HepG2 (cell line): ENCODE data around the gene PPAN. TPM values are rescaled to one million over a fixed set of nuclear protein-coding genes. Genes with fewer than 3 reads are reported as not detected.

Experiments
- CBFB ChIP-seq: sonication (generic); formaldehyde crosslinking; IDR thresholded peaks from 2 replicates; pipeline ENCODE4 v1.4.0; 2020; ENCODE audit warnings: missing genetic modification reagents
- GABPB1 ChIP-seq: IDR thresholded peaks from 2 replicates; pipeline ENCODE4 v1.6.1; 2016; ENCODE audit warnings: mild to moderate bottlenecking, missing genetic modification reagents, moderate library complexity, missing compliant biosample characterization
- ISL2 ChIP-seq: sonication (generic); formaldehyde crosslinking; IDR thresholded peaks from 2 replicates; pipeline ENCODE4 v1.5.0; 2020; ENCODE audit warnings: missing genetic modification reagents
- MED1 ChIP-seq: sonication (generic); formaldehyde crosslinking; IDR thresholded peaks from 2 replicates; pipeline ENCODE4 v1.4.0; 2020; ENCODE audit warnings: missing genetic modification reagents
- NFKBIZ ChIP-seq: IDR thresholded peaks from 2 replicates; pipeline ENCODE4 v1.6.1; 2018; ENCODE audit warnings: missing genetic modification reagents, missing compliant biosample characterization
- SMAD1 ChIP-seq: sonication (generic); formaldehyde crosslinking; IDR thresholded peaks from 2 replicates; pipeline ENCODE4 v1.4.0; 2020; ENCODE audit warnings: missing genetic modification reagents, low read depth, mild to moderate bottlenecking, borderline replicate concordance
- ZBTB7B ChIP-seq: sonication (generic); formaldehyde crosslinking; IDR thresholded peaks from 2 replicates; pipeline ENCODE4 v1.4.0; 2020; ENCODE audit warnings: missing genetic modification reagents
- ZNF788 ChIP-seq: sonication (generic); formaldehyde crosslinking; IDR thresholded peaks from 2 replicates; pipeline ENCODE4 v1.5.0; 2020; ENCODE audit warnings: mild to moderate bottlenecking, missing genetic modification reagents, borderline replicate concordance
- polyA plus RNA-seq, 8 experiments: library from polyadenylated mRNA; depleted of rRNA in 3 of 8; stranded (reverse) in 7 of 8; unstranded in 1 of 8; fragments of >200 nt; fragmentation: Illumina TruSeq in 4 of 8; extraction: Trizol in 4 of 8; gene quantifications; 2 replicates each; pipeline versions ENCODE4 v1.2.1 to v1.2.3, GENCODE V29; 2011 to 2016; ENCODE audit warnings: low read depth in 4 of 8, missing spikeins in 1 of 8, mixed read lengths in 1 of 8; ENCODE audit not compliant: insufficient read depth in 1 of 8
- total RNA-seq, 5 experiments: library from RNA; depleted of rRNA; stranded (reverse); fragments of >200 nt; fragmentation: Illumina TruSeq; extraction: Trizol; gene quantifications; 2 replicates each; pipeline ENCODE4 v1.2.3, GENCODE V29; 2016; ENCODE audit warnings: low read depth in 1 of 5
- TF ChIP-seq, protein P1 (sequence below): IDR thresholded peaks from 2 replicates; pipeline ENCODE4 v1.6.1; 2016; ENCODE audit warnings: low read depth, missing genetic modification reagents, missing compliant biosample characterization
- TF ChIP-seq, protein P2 (sequence below): sonication (generic); formaldehyde crosslinking; IDR thresholded peaks from 2 replicates; pipeline ENCODE4 v1.4.0; 2020; ENCODE audit warnings: missing genetic modification reagents
- TF ChIP-seq, protein P3 (sequence below): sonication (generic); formaldehyde crosslinking; IDR thresholded peaks from 2 replicates; pipeline ENCODE4 v1.9.0; 2022; ENCODE audit warnings: missing genetic modification reagents, mild to moderate bottlenecking, borderline replicate concordance
- TF ChIP-seq, protein P4 (sequence below): sonication (generic); formaldehyde crosslinking; conservative IDR thresholded peaks from 2 replicates; pipeline ENCODE4 v1.4.0; 2020; ENCODE audit warnings: mild to moderate bottlenecking, missing genetic modification reagents, moderate library complexity
- TF ChIP-seq, protein P5 (sequence below): sonication (generic); formaldehyde crosslinking; IDR thresholded peaks from 2 replicates; pipeline ENCODE4 v1.4.0; 2020; ENCODE audit warnings: missing genetic modification reagents

PPAN gene
- total and polyA plus RNA-seq, 2 of the 13 experiments (the other 11 are each of a cell fraction or from before 2014, with no cell fraction given), result 36.2 to 41.9 TPM

DNA sequence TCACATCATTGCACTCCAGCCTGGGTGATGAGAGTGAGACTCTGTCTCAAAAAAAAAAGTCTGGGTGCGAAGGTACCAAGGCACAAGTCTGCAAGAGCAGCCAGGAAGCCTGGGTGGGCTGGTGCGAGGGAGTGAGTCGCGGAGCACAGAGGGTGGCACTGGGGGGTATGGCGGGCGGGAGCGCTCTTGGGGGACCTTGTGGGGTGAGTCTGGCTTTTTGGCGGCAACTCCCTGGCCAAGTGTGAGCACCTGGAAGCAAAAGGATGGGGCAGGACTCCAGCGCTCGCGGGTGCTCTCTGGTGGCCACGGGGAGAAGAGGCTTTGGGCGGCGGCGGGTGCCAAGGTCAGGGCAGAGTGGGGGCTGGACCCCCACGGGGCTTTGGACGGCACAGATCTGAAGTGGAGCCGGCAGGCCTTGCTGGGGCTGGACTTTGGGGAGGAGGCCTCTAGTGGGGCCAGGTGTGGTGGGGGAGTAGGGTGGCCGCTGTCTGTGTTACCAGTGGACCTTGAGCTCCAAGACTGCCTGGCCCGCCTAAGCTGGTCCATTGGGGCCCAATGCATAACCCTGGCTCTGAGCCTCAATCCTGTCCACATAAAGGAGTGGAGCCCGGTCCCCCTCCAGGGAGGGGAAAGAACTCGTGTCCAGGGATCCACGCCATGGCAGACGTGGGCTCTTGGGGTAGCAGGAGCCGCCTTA, 6.9 kb downstream of the PPAN start (continued):
- TF ChIP-seq, protein P1, sequence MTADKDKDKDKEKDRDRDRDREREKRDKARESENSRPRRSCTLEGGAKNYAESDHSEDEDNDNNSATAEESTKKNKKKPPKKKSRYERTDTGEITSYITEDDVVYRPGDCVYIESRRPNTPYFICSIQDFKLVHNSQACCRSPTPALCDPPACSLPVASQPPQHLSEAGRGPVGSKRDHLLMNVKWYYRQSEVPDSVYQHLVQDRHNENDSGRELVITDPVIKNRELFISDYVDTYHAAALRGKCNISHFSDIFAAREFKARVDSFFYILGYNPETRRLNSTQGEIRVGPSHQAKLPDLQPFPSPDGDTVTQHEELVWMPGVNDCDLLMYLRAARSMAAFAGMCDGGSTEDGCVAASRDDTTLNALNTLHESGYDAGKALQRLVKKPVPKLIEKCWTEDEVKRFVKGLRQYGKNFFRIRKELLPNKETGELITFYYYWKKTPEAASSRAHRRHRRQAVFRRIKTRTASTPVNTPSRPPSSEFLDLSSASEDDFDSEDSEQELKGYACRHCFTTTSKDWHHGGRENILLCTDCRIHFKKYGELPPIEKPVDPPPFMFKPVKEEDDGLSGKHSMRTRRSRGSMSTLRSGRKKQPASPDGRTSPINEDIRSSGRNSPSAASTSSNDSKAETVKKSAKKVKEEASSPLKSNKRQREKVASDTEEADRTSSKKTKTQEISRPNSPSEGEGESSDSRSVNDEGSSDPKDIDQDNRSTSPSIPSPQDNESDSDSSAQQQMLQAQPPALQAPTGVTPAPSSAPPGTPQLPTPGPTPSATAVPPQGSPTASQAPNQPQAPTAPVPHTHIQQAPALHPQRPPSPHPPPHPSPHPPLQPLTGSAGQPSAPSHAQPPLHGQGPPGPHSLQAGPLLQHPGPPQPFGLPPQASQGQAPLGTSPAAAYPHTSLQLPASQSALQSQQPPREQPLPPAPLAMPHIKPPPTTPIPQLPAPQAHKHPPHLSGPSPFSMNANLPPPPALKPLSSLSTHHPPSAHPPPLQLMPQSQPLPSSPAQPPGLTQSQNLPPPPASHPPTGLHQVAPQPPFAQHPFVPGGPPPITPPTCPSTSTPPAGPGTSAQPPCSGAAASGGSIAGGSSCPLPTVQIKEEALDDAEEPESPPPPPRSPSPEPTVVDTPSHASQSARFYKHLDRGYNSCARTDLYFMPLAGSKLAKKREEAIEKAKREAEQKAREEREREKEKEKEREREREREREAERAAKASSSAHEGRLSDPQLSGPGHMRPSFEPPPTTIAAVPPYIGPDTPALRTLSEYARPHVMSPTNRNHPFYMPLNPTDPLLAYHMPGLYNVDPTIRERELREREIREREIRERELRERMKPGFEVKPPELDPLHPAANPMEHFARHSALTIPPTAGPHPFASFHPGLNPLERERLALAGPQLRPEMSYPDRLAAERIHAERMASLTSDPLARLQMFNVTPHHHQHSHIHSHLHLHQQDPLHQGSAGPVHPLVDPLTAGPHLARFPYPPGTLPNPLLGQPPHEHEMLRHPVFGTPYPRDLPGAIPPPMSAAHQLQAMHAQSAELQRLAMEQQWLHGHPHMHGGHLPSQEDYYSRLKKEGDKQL (CRISPR knock-in tag), result no peak
- TF ChIP-seq, protein P2, sequence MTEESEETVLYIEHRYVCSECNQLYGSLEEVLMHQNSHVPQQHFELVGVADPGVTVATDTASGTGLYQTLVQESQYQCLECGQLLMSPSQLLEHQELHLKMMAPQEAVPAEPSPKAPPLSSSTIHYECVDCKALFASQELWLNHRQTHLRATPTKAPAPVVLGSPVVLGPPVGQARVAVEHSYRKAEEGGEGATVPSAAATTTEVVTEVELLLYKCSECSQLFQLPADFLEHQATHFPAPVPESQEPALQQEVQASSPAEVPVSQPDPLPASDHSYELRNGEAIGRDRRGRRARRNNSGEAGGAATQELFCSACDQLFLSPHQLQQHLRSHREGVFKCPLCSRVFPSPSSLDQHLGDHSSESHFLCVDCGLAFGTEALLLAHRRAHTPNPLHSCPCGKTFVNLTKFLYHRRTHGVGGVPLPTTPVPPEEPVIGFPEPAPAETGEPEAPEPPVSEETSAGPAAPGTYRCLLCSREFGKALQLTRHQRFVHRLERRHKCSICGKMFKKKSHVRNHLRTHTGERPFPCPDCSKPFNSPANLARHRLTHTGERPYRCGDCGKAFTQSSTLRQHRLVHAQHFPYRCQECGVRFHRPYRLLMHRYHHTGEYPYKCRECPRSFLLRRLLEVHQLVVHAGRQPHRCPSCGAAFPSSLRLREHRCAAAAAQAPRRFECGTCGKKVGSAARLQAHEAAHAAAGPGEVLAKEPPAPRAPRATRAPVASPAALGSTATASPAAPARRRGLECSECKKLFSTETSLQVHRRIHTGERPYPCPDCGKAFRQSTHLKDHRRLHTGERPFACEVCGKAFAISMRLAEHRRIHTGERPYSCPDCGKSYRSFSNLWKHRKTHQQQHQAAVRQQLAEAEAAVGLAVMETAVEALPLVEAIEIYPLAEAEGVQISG (CRISPR knock-in tag), result peak; percentile 59
- TF ChIP-seq, protein P3, sequence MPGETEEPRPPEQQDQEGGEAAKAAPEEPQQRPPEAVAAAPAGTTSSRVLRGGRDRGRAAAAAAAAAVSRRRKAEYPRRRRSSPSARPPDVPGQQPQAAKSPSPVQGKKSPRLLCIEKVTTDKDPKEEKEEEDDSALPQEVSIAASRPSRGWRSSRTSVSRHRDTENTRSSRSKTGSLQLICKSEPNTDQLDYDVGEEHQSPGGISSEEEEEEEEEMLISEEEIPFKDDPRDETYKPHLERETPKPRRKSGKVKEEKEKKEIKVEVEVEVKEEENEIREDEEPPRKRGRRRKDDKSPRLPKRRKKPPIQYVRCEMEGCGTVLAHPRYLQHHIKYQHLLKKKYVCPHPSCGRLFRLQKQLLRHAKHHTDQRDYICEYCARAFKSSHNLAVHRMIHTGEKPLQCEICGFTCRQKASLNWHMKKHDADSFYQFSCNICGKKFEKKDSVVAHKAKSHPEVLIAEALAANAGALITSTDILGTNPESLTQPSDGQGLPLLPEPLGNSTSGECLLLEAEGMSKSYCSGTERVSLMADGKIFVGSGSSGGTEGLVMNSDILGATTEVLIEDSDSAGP (CRISPR knock-in tag), result 0 out of 2 replicates have a peak, but pooled peaks have one; percentile 48
- TF ChIP-seq CBFB (CRISPR knock-in tag), result no peak
- 0 out of 2 replicates have a peak, but pooled peaks have one; percentile 35 for TF ChIP-seq SMAD1 (CRISPR knock-in tag)
- peak; percentile 32; the same call in 1 of the 2 replicates for TF ChIP-seq GABPB1
- TF ChIP-seq, protein P4, sequence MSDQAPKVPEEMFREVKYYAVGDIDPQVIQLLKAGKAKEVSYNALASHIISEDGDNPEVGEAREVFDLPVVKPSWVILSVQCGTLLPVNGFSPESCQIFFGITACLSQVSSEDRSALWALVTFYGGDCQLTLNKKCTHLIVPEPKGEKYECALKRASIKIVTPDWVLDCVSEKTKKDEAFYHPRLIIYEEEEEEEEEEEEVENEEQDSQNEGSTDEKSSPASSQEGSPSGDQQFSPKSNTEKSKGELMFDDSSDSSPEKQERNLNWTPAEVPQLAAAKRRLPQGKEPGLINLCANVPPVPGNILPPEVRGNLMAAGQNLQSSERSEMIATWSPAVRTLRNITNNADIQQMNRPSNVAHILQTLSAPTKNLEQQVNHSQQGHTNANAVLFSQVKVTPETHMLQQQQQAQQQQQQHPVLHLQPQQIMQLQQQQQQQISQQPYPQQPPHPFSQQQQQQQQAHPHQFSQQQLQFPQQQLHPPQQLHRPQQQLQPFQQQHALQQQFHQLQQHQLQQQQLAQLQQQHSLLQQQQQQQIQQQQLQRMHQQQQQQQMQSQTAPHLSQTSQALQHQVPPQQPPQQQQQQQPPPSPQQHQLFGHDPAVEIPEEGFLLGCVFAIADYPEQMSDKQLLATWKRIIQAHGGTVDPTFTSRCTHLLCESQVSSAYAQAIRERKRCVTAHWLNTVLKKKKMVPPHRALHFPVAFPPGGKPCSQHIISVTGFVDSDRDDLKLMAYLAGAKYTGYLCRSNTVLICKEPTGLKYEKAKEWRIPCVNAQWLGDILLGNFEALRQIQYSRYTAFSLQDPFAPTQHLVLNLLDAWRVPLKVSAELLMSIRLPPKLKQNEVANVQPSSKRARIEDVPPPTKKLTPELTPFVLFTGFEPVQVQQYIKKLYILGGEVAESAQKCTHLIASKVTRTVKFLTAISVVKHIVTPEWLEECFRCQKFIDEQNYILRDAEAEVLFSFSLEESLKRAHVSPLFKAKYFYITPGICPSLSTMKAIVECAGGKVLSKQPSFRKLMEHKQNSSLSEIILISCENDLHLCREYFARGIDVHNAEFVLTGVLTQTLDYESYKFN (CRISPR knock-in tag), result peak; percentile 40; the same call in 1 of the 2 replicates
- TF ChIP-seq ZBTB7B, result peak; percentile 21; the same call in 1 of the 2 replicates
- peak; percentile 15; the same call in 1 of the 2 replicates for TF ChIP-seq MED1
- TF ChIP-seq, protein P5, sequence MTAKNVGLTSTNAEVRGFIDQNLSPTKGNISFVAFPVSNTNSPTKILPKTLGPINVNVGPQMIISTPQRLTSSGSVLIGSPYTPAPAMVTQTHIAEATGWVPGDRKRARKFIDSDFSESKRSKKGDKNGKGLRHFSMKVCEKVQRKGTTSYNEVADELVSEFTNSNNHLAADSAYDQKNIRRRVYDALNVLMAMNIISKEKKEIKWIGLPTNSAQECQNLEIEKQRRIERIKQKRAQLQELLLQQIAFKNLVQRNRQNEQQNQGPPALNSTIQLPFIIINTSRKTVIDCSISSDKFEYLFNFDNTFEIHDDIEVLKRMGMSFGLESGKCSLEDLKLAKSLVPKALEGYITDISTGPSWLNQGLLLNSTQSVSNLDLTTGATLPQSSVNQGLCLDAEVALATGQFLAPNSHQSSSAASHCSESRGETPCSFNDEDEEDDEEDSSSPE (CRISPR knock-in tag), result peak; percentile 58; the same call in 1 of the 2 replicates
- TF ChIP-seq NFKBIZ (CRISPR knock-in tag), result 0 out of 2 replicates have a peak, but pooled peaks have one; percentile 5
- TF ChIP-seq ISL2 (CRISPR knock-in tag), result peak; percentile 18; the same call in 1 of the 2 replicates
- peak; percentile 24; the same call in 1 of the 2 replicates for TF ChIP-seq ZNF788
